ENCODE measurements around the gene KBTBD13. TPM values are rescaled to one million over a fixed set of nuclear protein-coding genes. Genes with fewer than 3 reads are reported as not detected.

KBTBD13 gene
- total RNA-seq, 3 donors from 2014 or later (not counting 1 experiment from before 2014, with no cell fraction given): not detected

DNA sequence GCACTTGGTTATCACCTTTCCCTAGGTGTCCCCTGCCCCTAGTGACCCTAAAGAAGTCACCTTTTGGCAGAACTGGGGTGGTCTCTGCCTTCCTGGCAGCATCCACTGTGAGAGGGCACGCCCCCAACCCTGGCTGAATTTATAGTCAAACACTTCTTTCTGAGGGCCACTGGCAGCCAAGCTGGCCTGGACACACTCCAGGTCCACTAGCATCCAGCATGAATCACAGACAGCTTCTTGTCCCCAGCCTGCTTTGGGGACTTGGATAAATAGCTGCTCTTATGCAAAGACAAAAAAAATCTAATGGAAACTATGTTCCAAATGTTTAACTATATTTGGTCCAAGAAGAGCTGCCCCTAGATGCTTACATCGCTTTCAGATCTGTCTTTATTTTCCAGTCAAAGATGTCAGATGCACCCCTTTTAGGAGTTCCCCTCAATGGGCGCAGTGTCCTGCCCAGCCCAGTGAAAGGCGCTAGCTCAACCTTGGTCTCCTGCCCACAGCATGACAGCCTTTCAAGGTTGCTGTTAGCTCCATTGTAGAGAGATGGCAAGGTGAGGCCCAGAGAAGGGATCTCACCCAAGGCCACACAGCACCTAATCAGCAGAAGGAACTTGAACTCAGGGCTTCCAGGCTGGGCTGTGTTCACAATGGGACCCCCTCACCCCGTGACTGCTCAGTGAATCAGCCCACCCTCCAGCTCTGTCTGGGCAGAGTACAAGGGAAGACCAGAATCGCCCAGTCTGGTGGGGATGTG, 15.7 kb upstream of the KBTBD13 start:
- no peak overlapping the region for H3K27ac ChIP-seq (ENCODE audit: low read length)
- Mint-ChIP-seq H3K36me3 (no peaks in the 10 kb centered on the region), H3K9me3 (no peaks in the 10 kb centered on the region), H3K4me1 (no peaks in the 10 kb centered on the region), H3K27me3 (ENCODE audit: low read depth in 2 of 2) (peaks cover 10 to 21% of the 10 kb centered on the region in 2 donors), H3K27ac (no peak overlapping the region), H3K4me3 (no peak overlapping the region)
- H3K36me3 ChIP-seq (ENCODE audit: control insufficient read depth, insufficient read depth, low read length): no peaks in the 10 kb centered on the region
- ATAC-seq (no peak), DNase-seq (no peak)
- no peak overlapping the region for H3K4me3 ChIP-seq (ENCODE audit: low read length)
- no peaks in the 10 kb centered on the region for H3K9me3 ChIP-seq (ENCODE audit: control insufficient read depth, insufficient read depth, low read length)
- no peak for TF ChIP-seq CTCF (IDR thresholded peaks at IDR 0.05)
- H3K27me3 ChIP-seq (ENCODE audit: control insufficient read depth, insufficient read depth, low read length): peaks cover 2% of the 10 kb centered on the region
- no peaks in the 10 kb centered on the region for H3K4me1 ChIP-seq (ENCODE audit: control insufficient read depth, insufficient read depth, low read length)
- intact Hi-C loops (cut with micrococcal nuclease): no loop called here
- 93% methylated on average over 6 of the region's 6 CpGs for WGBS (ENCODE audit: insufficient coverage)

DNA sequence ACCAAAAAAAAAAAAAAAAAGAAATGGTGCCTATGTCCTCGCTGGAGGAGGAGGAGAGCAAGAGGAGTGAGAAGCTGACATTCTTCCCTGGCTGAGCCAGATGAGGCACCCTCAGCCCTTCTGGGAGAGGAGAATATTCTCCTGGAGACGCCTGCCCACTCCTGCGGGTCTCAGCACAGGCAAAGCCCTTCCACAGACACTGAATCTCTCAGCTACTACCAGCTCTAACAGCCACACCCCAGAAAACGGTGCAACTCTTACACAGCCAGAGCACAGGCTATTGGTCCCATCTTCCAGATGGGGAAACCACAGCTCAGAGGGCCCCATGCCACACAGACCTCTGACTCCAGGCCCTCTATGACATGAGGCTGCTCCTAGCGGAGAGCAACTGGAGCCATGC, 14.5 kb upstream of the KBTBD13 start:
- H3K27ac Mint-ChIP-seq: no peak overlapping the region
- DNase-seq (no peak), ATAC-seq (no peak)
- H3K4me3 Mint-ChIP-seq: no peak overlapping the region
- peaks cover 0 to 2% of the 10 kb centered on the region in 2 donors for H3K4me1 Mint-ChIP-seq
- H3K36me3 ChIP-seq (ENCODE audit: control insufficient read depth, insufficient read depth, low read length): no peaks in the 10 kb centered on the region
- peaks cover 8% of the 10 kb centered on the region for H3K27me3 ChIP-seq (ENCODE audit: control insufficient read depth, insufficient read depth, low read length)
- H3K27ac ChIP-seq (ENCODE audit: low read length): no peak overlapping the region
- peaks cover 17 to 24% of the 10 kb centered on the region in 2 donors for H3K27me3 Mint-ChIP-seq (ENCODE audit: low read depth in 2 of 2)
- H3K4me1 ChIP-seq (ENCODE audit: control insufficient read depth, insufficient read depth, low read length): no peaks in the 10 kb centered on the region
- no peak for TF ChIP-seq CTCF (IDR thresholded peaks at IDR 0.05)
- no peaks in the 10 kb centered on the region for H3K36me3 Mint-ChIP-seq
- intact Hi-C loops (cut with micrococcal nuclease): no loop called here
- no peaks in the 10 kb centered on the region for H3K9me3 ChIP-seq (ENCODE audit: control insufficient read depth, insufficient read depth, low read length)
- 89% methylated on average over 5 of the region's 5 CpGs for WGBS (ENCODE audit: insufficient coverage)
- no peaks in the 10 kb centered on the region for H3K9me3 Mint-ChIP-seq
- H3K4me3 ChIP-seq (ENCODE audit: low read length): no peak overlapping the region

- DNase-seq (no peak), ATAC-seq (no peak)
- no peak overlapping the region for H3K4me3 ChIP-seq (ENCODE audit: low read length)
- 68% methylated on average over 5 of the region's 5 CpGs for WGBS (ENCODE audit: insufficient coverage)
- H3K4me1 ChIP-seq (ENCODE audit: control insufficient read depth, insufficient read depth, low read length): peaks cover 5% of the 10 kb centered on the region
- Mint-ChIP-seq H3K4me1 (peaks cover 0 to 6% of the 10 kb centered on the region in 2 donors), H3K27me3 (ENCODE audit: low read depth in 2 of 2) (peaks cover 22 to 24% of the 10 kb centered on the region in 2 donors), H3K9me3 (no peaks in the 10 kb centered on the region), H3K4me3 (no peak overlapping the region), H3K36me3 (no peaks in the 10 kb centered on the region), H3K27ac (no peak overlapping the region)
- H3K9me3 ChIP-seq (ENCODE audit: control insufficient read depth, insufficient read depth, low read length): no peaks in the 10 kb centered on the region
- peaks cover 8% of the 10 kb centered on the region for H3K27me3 ChIP-seq (ENCODE audit: control insufficient read depth, insufficient read depth, low read length)
- intact Hi-C loops (cut with micrococcal nuclease): no loop called here
- no peaks in the 10 kb centered on the region for H3K36me3 ChIP-seq (ENCODE audit: control insufficient read depth, insufficient read depth, low read length)
- H3K27ac ChIP-seq (ENCODE audit: low read length): no peak overlapping the region
- TF ChIP-seq CTCF (IDR thresholded peaks at IDR 0.05): no peak
Measured at GRCh38 chr15:65062726-65063125, 13.8 kb upstream of the KBTBD13 start.

Data from natural killer cell (primary cell).